ENCODE results near the gene THAP8.
A peak's percentile ranks its signal among the peaks of the same experiment; 100 is the strongest.
"Not testable (repeated sequence)": the region's sequence is repeated elsewhere in the genome, so short reads cannot be mapped to it uniquely, and the experiment has no call there.

The THAP8 gene, protein sequence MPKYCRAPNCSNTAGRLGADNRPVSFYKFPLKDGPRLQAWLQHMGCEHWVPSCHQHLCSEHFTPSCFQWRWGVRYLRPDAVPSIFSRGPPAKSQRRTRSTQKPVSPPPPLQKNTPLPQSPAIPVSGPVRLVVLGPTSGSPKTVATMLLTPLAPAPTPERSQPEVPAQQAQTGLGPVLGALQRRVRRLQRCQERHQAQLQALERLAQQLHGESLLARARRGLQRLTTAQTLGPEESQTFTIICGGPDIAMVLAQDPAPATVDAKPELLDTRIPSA

DNA sequence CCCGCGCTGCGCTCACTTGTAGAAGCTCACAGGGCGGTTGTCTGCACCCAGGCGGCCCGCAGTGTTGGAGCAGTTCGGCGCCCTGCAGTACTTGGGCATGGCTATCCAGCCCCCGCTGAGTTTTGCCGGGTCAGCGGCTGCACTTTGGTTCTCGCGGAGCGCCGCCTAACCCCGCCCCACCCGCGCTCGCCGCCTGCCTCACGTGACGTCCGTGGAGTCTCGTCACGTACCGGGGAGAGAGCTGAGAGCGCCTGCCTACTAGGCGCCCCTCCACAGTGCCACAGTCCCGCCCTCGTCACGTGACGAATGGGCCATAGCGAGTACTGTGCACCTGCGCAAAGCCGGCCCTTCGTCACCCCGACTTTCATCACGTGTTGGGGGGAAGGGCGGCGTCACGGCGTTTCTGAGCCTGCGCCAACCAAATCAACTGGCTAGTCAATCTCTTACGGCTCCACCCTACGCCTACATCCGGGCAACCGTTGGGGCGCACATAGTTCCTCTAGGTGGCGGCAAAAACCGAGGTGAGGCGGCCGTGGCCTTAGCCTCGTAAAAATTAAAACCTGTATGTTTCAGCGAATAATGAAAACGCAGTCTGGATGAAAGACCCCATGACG lies at the start of gene THAP8:
TSS of gene THAP8 (minus strand) at position 167 of the 614 bp plus-strand sequence. CDS start at position 99, 68 bp downstream.
- peak; percentile 100 for DNase-seq

DNA sequence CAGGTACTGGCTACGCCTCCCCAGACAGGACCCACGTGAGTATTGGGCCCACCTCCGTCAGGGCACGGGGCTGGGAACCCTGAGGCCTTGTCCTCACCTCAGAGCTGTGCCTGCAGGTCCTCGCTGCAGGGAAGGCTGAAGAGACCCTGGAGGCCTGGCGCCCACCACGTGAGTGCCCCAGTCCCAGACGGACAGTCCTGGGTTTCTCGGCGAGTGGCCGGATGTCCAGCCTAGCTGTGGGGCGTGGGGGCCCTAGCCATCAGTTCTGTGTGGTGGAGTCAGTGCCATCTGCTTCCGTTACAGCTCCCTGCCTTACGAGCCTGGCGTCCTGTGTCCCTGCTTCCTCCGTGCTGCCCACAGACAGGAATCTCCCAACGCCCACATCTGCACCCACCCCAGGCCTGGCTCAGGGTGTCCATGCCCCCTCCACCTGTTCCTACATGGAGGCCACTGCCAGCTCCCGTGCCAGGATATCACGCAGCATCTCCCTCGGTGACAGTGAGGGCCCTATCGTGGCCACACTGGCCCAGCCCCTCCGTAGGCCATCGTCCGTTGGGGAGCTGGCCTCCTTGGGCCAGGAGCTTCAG lies 49.0 kb upstream of the THAP8 start:
- no peak for DNase-seq

GRCh38 chr19:36101550-36102327 lies 47.7 kb upstream of the THAP8 start:
- no peak for DNase-seq

DNA sequence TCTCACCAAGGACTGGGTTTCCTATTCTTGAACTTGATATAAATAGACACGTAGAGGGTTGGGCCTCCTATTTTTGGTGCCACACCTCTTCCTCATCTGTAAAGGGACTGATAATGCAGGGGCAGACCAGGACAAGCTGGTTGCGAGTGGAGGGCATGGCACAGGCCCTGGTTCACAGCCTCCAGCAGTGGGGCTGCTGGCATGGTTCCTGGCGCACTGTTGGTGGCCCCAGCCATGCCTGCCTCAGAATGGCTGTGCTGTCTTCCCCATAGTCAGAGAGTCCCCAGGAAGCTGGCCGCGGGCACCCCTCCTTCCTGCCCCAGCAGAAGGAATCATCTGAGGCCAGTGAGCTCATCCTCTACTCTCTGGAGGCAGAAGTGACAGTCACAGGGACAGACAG lies 46.4 kb upstream of the THAP8 start:
- DNase-seq: no peak

- no peak for DNase-seq
Observed at GRCh38 chr19:36099166-36099785, 45.2 kb upstream of the THAP8 start.

GRCh38 chr19:36097036-36097435 lies 43.0 kb upstream of the THAP8 start:
- DNase-seq: no peak

DNA sequence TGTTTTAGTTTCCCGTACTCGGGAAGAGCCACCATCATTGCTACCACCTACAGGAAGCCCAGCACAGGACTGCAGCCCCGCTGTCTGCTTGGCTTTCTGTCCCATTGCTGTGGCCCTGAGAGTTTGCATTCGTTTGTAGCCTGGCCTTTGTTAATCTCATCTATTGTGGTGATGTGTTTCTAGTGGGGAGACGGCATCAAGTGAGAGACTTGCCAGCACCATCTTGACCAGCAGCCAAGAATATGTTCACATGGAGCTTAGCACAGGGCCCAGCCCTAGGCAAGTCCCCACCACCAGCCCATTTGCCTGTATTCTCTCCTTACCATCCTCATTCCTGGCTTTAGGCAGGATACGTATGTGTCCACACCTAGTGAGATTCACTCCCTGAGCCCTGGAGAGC lies 39.6 kb upstream of the THAP8 start:
- DNase-seq: no peak

- no peak for DNase-seq
Observed at GRCh38 chr19:36093146-36093662, 39.1 kb upstream of the THAP8 start.

GRCh38 chr19:36092566-36092965 lies 38.5 kb upstream of the THAP8 start:
- no peak for DNase-seq

GRCh38 chr19:36090910-36091695 lies 37.0 kb upstream of the THAP8 start:
- no peak for DNase-seq

- DNase-seq: no peak
Observed at GRCh38 chr19:36089847-36090246, 35.8 kb upstream of the THAP8 start.

DNA sequence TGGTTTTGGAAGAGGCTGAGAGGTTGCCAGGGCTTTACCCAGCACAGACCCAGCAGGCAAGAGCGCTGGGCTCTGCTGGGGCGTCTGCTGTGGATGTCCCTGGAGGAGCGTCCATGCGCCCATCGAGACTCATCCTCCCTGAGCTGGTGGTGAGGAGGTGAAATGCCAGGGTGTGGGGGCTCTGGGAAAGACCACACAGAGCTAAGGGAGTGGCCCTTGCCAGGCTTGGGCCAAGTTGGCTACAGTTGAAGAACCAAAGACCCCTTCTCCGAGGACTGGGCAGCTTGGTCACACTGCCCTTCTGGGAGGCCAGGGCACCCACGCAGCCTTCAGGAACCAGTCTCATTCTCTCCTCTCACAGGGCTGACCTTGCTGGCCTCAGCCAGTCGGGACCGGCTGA lies 32.2 kb upstream of the THAP8 start:
- no peak for DNase-seq

DNA sequence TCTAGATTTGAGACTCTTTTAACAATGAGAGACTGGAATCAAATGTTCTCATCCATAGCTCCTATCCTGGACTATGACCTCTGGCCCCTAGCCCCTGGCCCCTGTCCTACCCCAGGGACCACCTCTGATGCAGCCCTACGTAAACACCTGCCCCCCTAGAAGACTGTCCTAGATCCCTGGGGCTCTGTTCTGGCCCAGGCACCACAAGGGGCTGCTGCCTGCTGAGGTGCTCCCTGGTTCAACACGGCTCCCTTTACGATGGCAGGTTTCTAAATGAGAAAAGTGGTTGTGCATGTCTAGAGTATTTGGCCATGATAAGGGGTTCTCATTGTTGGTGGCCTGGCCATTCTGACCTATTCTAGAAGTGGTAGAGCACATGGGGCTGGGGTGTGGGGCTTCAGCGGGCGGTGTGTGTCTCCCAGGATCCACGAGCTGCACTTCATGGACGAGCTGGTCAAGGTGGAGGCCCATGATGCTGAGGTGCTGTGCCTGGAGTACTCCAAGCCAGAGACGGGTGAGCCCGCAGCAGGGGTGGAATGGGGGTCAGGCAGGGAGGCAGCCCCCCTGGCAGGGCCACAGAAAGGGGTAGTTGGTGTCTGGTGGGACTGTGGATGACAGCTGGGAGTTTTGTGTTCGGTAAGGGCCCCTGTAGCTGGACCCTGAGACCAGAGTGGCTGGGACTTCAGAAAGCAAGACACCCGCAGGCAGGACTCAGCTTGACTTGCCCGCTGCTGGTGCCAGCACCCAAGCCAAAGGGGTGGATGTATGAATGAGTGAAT lies 30.3 kb upstream of the THAP8 start:
- DNase-seq: no peak

GRCh38 chr19:36082916-36083315 lies 28.8 kb upstream of the THAP8 start:
- no peak for DNase-seq

DNA sequence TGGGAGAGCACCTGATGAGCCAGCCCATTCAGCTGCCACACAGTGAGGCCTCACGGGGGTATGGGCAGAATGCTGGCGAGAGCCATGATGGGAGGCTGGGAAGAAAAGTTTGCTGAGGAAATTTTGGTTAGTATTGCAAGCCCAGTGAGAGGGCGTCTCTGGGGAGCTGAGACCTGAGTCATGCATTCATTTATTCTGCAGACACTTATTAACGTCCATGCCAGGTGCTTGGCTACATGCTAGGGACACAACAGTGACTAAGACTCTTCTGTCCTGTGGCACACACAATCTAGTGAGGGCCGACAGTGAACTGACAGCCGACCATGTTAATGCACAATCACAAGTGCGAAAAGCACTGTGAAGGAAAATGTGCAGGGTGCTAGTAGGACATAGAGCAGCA lies 27.8 kb upstream of the THAP8 start:
- DNase-seq: no peak

DNA sequence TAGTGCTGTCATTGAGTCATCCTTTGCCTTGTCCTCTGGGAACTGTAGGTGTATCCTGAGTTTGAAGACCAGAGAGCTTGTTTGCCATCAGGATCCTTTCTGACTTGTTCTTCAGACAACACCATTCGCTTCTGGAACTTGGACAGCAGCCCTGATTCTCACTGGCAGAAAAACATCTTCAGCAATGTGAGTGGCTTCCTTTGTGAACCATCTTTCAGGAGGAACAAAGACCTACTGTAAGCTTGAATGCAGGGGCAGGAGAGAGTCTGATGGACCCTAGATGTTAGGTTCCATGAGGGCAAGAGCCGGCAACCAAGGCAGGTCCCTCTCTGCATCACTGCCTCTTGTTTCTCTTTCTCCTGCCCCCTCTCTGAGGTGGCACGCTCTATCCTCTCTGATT lies 27.3 kb upstream of the THAP8 start:
- no peak for DNase-seq

DNA sequence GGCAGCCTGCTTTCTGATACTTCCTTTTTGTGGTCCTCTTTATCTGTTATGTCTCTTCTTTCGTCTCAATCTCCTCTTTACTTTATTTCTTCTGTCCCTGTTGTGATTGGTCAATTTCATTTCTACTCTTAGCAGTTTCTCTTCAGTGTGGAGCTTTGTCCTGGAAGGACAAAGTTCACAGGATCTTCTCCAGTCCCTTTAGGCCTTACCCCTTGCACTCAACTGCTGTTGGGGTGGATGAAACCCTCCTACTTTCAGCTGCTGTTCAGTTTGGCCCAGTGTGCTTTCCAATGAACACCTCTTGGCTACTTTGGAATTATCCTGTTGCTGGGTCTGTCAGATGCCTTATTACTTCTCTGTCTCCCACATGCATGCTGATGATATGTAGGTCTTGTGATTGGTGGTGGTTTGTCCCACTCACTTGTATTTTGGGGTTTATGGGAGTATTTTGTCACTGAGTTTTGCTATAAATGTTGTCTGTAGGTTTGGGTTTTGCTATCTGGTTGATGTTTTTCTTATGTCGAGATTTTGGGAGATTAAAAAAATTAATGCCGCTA lies 25.4 kb upstream of the THAP8 start:
- DNase-seq: no peak

DNA sequence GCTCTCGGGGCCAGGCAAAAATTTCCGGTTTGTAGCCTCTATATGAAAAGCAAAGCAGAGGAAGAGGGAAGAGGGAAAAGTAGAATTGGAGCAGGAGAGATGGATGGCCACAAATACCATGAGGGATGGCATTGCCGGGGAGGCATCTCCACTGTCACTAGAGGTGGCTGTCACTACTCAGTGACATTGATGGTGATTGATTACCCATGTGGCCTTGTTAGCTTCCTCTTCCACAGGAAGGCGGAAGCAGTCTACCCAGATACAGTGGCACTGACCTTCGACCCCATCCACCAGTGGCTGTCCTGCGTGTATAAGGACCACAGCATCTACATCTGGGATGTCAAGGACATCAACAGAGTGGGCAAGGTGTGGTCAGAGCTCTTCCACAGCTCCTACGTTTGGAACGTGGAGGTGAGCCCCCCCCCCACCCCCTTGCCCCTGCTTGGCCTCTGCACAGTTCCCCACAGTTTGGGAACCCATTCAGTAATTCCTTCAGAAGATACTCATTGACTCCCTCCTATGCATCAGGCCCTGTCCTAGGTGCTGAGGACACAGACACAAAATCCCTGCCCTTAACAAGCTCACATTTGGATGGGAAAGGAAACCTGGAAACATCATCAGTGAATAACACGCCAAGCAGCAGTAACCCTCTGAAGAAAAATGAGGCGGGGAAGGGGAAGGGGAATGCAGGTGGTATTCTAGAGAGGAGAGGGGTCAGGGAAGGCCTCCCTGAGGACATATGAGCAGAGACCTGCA lies 19.2 kb upstream of the THAP8 start:
- no peak for DNase-seq

DNA sequence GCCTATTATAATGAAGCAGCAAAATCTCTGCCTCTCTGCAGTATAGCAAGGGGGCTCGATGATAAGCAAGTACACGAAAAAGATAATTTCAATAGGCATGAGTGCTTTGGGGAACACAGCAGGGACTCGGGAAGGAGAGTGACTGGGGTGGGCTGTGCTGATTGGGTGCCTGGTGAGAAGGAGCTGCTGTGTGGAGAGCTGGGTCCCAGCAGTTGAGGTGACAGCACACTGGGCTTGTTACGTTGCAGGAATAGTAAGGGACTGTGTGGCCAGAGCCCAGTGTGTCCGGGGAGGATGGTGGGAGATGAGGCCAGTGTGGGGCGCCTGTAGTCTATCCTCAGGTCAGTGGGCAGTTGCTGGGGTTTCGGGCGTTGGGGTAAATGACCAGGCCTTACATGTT lies 18.0 kb upstream of the THAP8 start:
- DNase-seq: no peak

- not testable (repeated sequence) for DNase-seq
Observed at GRCh38 chr19:36068810-36069499, 14.9 kb upstream of the THAP8 start.

Data from CD4-positive, alpha-beta T cell treated with Interleukin-4 for 4 hours (primary cell).